ENCODE measurements around the gene ZNF385D.
"Not testable (repeated sequence)": the region's sequence is repeated elsewhere in the genome, so short reads cannot be mapped to it uniquely, and the experiment has no call there.

The ZNF385D gene

DNA sequence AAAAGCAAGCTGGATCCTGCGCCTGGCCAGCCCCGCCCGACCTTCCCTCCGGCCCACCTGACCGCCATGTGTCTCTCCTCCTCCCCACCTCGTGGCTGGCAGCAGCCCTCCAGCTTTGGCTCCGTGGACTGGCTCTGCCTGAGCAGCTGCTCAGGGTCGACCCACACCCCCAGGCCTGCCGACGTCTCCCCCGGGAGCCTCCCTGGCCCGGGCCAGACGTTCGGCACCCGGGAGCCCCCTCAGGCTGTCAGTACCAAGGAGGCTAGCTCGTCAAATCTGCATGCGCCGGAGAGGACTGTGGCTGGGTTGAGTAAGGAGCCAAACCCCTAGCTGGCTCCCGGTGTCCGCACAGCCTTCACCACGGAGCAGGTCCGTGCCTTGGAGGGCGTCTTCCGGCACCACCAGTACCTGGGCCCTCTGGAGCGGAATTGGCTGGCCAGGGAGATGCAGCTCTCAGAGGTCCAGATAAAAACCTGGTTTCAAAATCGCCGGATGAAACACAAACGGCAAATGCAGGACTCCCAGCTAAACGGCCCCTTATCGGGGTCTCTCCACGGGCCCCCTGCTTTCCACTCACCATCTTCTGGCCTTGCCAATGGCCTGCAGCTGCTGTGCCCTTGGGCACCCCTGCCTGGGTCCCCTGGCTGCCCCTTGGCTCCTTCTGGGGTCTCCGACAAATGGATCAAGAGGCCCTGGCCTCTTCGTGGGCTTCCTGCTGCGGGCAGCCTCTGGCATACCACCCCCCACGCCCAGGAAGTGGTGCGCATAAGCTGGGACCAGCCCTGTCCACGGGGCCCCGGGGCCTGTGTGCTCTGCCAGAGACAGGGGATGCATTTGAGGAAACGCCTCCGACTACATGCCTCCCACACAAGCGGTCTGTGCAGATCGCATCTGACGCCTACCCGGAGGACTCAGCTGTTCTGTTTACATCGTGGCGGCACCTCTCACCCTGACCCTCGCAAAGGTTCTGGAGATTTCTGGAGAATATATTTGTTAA, 345.0 kb downstream of the ZNF385D start:
- CTCF ChIA-PET, result interaction anchor here (0.7 kb wide), 1 partner anchor 21 kb away, joined by 3 read pairs; no protein-coding TSS in a partner anchor
- POLR2A ChIA-PET (ENCODE audit: low non-redundant PET), result no interaction called here
- no peak overlapping the region for H3K27ac ChIP-seq
- DNase-seq (ENCODE audit: low spot score), result no peak
- TF ChIP-seq, protein P1, sequence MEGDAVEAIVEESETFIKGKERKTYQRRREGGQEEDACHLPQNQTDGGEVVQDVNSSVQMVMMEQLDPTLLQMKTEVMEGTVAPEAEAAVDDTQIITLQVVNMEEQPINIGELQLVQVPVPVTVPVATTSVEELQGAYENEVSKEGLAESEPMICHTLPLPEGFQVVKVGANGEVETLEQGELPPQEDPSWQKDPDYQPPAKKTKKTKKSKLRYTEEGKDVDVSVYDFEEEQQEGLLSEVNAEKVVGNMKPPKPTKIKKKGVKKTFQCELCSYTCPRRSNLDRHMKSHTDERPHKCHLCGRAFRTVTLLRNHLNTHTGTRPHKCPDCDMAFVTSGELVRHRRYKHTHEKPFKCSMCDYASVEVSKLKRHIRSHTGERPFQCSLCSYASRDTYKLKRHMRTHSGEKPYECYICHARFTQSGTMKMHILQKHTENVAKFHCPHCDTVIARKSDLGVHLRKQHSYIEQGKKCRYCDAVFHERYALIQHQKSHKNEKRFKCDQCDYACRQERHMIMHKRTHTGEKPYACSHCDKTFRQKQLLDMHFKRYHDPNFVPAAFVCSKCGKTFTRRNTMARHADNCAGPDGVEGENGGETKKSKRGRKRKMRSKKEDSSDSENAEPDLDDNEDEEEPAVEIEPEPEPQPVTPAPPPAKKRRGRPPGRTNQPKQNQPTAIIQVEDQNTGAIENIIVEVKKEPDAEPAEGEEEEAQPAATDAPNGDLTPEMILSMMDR (conservative IDR thresholded peaks at IDR 0.05; ENCODE audit: low read depth), result no peak

DNA sequence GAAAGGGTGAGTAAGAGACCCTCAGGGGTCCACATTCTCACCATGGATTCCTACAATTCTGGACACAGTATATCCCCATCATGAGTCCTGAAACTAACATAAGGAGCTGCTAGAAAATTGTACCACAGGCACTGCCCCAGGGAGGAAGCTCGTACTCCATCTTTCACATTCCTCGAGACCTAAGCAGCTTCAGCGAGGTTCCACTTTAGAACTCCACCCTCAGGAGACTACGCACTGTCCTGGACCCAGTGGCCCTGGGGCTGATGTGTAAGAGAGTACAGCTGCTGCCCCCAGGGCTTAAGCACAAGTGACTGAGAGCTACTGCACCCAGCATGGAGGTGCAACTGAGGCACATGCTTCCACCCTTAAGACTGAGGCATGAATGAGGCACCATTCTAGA, 352.5 kb downstream of the ZNF385D start:
- ChIA-PET POLR2A (ENCODE audit: low non-redundant PET) (no interaction called here), CTCF (no interaction called here)
- no peak for DNase-seq (ENCODE audit: low spot score)

DNA sequence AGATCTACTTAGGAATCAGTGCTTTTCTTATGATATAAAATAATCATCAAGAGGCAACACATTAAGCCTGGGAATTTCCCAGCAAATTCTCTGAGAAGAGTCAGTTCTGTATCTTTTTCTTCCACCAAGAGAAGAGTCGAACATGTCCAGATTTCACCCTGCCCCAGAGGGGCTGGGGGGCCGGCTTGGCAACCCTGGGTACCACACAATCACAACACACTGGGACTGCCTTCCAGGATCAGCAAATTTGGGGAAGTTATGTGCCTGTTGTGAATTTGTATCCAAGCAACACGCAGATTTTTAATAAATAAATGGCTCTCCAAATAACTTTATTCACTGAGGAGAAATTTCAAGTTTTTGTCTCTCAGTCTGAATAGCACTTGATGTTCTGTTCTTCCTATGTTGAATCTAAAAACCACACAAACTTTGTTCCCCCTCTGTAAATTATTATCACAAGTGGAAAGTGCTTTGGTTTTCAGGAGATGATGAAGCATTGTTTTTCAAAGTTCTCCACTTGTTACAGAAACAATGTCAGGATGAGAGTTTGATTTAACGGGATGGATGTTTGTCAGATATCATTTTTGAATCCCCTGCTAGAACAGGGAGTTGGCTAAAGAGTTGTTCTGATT, 357.2 kb downstream of the ZNF385D start:
- CTCF ChIA-PET, result no interaction called here
- no peak overlapping the region for H3K27ac ChIP-seq
- DNase-seq (ENCODE audit: low spot score), result no peak
- TF ChIP-seq, protein P1 (conservative IDR thresholded peaks at IDR 0.05; ENCODE audit: low read depth), result no peak
- POLR2A ChIA-PET (ENCODE audit: low non-redundant PET), result no interaction called here

More for the DNA sequence above, 352.5 kb downstream of the ZNF385D start:
- H3K27ac ChIP-seq, result no peak overlapping the region
- TF ChIP-seq, protein P1 (conservative IDR thresholded peaks at IDR 0.05; ENCODE audit: low read depth), result no peak

DNA sequence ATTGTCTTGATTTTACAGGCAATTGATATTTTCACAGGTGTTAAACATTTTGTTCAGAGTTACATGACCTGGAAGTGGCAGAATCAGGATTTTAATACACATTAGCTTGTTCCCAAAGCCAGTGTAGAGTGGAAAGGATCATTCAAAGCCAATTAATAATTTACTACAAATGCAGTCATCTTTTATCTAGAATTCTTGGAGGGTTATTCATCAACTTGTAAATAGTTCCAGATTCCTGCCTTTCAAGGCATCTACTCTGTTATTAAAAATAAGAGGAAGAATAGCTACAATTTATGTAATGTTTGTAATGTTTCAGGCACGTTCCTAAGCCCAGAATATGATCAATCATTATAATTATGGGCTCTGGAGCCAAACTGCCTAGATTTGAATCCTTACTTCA, 358.5 kb downstream of the ZNF385D start:
- CTCF ChIA-PET, result no interaction called here

DNA sequence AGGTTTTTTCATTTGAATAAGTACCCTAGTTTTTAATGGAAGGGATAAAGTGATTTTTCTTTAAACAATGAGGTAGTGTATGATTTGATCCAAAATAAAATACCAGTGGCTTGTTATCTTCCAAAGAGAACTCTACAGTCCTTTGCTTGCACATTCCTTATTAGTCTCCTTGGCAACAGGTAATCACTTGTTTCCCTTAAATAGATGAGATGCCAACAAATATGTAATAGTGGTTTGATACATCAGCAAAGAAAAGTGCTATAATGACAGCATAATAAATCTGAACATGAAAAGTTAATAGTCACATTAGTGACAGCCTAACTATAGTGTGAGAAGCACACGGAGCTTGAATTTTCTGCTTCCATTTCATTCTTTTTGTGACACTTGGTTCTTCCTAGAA, 360.2 kb downstream of the ZNF385D start:
- DNase-seq (ENCODE audit: low spot score), result no peak

More for the DNA sequence above, 358.5 kb downstream of the ZNF385D start:
- H3K27ac ChIP-seq, result no peak overlapping the region
- TF ChIP-seq, protein P1 (conservative IDR thresholded peaks at IDR 0.05; ENCODE audit: low read depth), result no peak
- POLR2A ChIA-PET (ENCODE audit: low non-redundant PET), result no interaction called here
- no peak for DNase-seq (ENCODE audit: low spot score)

DNA sequence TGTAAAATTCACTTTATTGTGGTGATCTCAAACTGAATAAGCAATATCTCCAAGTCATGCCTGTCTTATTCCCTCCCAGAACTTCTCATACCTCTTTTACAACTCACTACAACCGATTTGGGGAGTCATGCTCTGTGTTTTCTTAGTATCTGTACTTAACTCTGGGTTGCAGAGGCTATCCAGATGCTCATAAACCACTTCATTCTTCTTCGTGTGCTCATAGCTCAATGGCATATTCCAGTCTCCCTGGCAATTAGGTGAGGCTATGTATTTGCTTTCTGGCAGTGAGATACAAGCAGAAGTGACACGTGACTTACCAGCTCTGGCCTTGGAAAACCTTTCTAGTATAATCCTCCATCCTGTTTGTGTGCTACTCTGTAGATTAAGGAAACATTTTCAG, 360.9 kb downstream of the ZNF385D start:
- POLR2A ChIA-PET (ENCODE audit: low non-redundant PET), result no interaction called here
- CTCF ChIA-PET, result no interaction called here

More for the DNA sequence above, 360.2 kb downstream of the ZNF385D start:
- POLR2A ChIA-PET (ENCODE audit: low non-redundant PET), result no interaction called here
- no peak overlapping the region for H3K27ac ChIP-seq
- CTCF ChIA-PET, result no interaction called here
- TF ChIP-seq, protein P1 (conservative IDR thresholded peaks at IDR 0.05; ENCODE audit: low read depth), result no peak

DNA sequence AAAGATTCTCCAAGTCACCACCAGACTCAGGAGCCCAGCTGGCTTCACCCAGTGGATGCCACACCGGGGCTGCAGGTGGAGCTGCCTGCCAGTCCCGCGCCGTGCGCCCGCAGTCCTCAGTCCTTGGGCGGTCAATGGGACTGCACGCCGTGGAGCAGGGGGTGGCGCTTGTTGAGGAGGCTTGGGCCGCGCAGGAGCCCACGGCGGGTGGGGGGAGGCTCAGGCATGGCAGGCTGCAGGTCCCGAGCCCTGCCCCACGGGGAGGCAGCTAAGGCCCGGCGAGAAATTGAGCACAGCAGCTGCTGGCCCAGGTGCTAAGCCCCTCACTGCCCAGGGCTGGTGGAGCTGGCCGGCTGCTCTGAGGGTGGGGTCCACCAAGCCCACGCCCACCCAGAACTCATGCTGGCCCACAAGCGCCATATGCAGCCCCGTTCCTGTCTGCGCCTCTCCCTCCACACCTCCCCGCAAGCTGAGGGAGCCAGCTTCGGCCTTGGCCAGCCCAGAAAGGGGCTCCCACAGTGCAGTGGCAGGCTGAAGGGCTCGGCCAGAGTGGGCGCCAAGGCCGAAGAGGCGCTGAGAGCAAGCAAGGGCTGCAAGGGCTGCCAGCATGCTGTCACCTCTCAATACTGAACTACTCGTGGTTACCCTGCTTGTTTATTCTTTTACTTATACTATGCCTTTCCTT, 363.7 kb downstream of the ZNF385D start:
- H3K27ac ChIP-seq; CTCF ChIA-PET; POLR2A ChIA-PET (ENCODE audit: low non-redundant PET); DNase-seq (ENCODE audit: low spot score): not testable (repeated sequence)

More for the DNA sequence above, 360.9 kb downstream of the ZNF385D start:
- no peak overlapping the region for H3K27ac ChIP-seq
- TF ChIP-seq, protein P1 (conservative IDR thresholded peaks at IDR 0.05; ENCODE audit: low read depth), result no peak
- no peak for DNase-seq (ENCODE audit: low spot score)

DNA sequence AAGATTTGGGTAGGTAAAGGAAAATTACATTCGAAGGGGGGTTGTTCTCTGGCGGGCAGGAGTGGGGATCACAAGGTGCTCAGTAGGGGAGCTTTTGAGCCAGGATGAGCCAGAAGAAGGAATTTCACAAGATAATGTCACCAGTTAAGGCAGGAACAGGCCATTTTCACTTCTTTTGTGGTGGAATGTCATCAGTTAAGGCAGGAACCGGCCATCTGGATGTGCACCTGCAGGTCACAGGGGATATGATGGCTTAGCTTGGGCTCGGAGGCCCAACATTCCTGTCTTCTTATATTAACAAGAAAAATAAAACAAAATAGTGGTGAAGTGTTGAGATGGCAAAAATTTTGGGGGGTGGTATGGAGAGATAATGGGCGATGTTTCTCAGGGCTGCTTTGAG, 373.0 kb downstream of the ZNF385D start:
- CTCF ChIA-PET; DNase-seq (ENCODE audit: low spot score); H3K27ac ChIP-seq; POLR2A ChIA-PET (ENCODE audit: low non-redundant PET): not testable (repeated sequence)

Data from RWPE1 (cell line).